ENCODE results near the gene ARMC9.

DNA sequence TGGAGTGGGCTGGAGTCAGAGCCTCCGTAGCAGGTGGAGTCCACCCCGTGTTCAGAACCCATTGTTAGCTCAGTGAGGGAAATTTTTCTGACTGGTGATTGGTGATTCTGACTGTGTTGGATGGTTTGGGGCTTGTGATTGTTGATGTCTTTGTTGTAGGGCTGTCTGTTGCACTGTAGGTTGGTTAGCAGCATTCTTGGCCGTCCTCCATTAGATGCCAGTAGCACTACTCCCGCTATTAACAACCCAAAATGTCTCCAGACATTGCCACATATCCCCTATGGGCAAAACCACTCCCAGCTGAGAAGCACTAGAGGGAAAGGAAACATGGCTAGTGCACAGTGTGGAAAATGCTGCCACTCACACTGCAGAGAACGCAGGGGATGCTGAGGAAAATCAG lies 51.7 kb downstream of the ARMC9 start:
- no peak for TF ChIP-seq YY1 (tag by site-specific recombination; IDR thresholded peaks at IDR 0.05)
- TF ChIP-seq ZNF530 (tag by site-specific recombination; IDR thresholded peaks at IDR 0.05; ENCODE audit: low read depth): no peak
- TF ChIP-seq MYNN (tag by site-specific recombination; IDR thresholded peaks at IDR 0.05; ENCODE audit: borderline replicate concordance): no peak
- no peak for TF ChIP-seq ZNF654 (tag by site-specific recombination; IDR thresholded peaks at IDR 0.05; ENCODE audit: low read depth)
- TF ChIP-seq KLF16 (tag by site-specific recombination; IDR thresholded peaks at IDR 0.05): no peak
- TF ChIP-seq, protein P1, sequence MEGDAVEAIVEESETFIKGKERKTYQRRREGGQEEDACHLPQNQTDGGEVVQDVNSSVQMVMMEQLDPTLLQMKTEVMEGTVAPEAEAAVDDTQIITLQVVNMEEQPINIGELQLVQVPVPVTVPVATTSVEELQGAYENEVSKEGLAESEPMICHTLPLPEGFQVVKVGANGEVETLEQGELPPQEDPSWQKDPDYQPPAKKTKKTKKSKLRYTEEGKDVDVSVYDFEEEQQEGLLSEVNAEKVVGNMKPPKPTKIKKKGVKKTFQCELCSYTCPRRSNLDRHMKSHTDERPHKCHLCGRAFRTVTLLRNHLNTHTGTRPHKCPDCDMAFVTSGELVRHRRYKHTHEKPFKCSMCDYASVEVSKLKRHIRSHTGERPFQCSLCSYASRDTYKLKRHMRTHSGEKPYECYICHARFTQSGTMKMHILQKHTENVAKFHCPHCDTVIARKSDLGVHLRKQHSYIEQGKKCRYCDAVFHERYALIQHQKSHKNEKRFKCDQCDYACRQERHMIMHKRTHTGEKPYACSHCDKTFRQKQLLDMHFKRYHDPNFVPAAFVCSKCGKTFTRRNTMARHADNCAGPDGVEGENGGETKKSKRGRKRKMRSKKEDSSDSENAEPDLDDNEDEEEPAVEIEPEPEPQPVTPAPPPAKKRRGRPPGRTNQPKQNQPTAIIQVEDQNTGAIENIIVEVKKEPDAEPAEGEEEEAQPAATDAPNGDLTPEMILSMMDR (tag by site-specific recombination; IDR thresholded peaks at IDR 0.05): no peak
- no peak for TF ChIP-seq RBAK (tag by site-specific recombination; IDR thresholded peaks at IDR 0.05)
- TF ChIP-seq, protein P2, sequence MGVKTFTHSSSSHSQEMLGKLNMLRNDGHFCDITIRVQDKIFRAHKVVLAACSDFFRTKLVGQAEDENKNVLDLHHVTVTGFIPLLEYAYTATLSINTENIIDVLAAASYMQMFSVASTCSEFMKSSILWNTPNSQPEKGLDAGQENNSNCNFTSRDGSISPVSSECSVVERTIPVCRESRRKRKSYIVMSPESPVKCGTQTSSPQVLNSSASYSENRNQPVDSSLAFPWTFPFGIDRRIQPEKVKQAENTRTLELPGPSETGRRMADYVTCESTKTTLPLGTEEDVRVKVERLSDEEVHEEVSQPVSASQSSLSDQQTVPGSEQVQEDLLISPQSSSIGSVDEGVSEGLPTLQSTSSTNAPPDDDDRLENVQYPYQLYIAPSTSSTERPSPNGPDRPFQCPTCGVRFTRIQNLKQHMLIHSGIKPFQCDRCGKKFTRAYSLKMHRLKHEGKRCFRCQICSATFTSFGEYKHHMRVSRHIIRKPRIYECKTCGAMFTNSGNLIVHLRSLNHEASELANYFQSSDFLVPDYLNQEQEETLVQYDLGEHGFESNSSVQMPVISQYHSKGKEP (tag by site-specific recombination; IDR thresholded peaks at IDR 0.05): no peak
- TF ChIP-seq, protein P3, sequence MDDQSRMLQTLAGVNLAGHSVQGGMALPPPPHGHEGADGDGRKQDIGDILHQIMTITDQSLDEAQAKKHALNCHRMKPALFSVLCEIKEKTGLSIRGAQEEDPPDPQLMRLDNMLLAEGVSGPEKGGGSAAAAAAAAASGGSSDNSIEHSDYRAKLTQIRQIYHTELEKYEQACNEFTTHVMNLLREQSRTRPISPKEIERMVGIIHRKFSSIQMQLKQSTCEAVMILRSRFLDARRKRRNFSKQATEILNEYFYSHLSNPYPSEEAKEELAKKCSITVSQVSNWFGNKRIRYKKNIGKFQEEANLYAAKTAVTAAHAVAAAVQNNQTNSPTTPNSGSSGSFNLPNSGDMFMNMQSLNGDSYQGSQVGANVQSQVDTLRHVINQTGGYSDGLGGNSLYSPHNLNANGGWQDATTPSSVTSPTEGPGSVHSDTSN (CRISPR knock-in tag; IDR thresholded peaks at IDR 0.05): no peak
- no peak for TF ChIP-seq PRDM1 (tag by site-specific recombination; IDR thresholded peaks at IDR 0.05)
- no peak for TF ChIP-seq ZNF274 (IDR thresholded peaks at IDR 0.05; ENCODE audit: low read length)
- no peak for TF ChIP-seq ZNF274 (tag by site-specific recombination; IDR thresholded peaks at IDR 0.05; ENCODE audit: borderline replicate concordance)
- TF ChIP-seq, protein P4, sequence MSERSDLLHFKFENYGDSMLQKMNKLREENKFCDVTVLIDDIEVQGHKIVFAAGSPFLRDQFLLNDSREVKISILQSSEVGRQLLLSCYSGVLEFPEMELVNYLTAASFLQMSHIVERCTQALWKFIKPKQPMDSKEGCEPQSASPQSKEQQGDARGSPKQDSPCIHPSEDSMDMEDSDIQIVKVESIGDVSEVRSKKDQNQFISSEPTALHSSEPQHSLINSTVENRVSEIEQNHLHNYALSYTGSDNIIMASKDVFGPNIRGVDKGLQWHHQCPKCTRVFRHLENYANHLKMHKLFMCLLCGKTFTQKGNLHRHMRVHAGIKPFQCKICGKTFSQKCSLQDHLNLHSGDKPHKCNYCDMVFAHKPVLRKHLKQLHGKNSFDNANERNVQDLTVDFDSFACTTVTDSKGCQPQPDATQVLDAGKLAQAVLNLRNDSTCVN (tag by site-specific recombination; optimal IDR thresholded peaks at IDR 0.05): no peak
- no peak for TF ChIP-seq ZBTB20 (tag by site-specific recombination; IDR thresholded peaks at IDR 0.05)
